Right lobe of liver (tissue), 6 donors: ENCODE measurements around the gene PRKAR1B. TPM values are rescaled to one million over a fixed set of nuclear protein-coding genes. Genes with fewer than 3 reads are reported as not detected.
"Not testable (repeated sequence)": the region's sequence is repeated elsewhere in the genome, so short reads cannot be mapped to it uniquely, and the experiment has no call there.

ENCODE experiments used
- ATAC-seq, 4 donors: fragments of 200-7000 bp; cut with Tn5 transposase; one replicate each; pipeline ENCODE4 v1.9.1; 2020; ENCODE audit warnings: mild to moderate bottlenecking in 4 of 4, moderate library complexity in 4 of 4
- DNase-seq, 3 donors: peaks; one replicate each; pipeline ENCODE4 v3.0.0-alpha.2; 2020
- H3K27ac ChIP-seq, 3 donors: fragments of 200-600 bp; one replicate each; pipeline ENCODE4 v1.8.0; 2022
- H3K27me3 ChIP-seq, 2 donors: fragments of 200-600 bp; one replicate each; pipeline ENCODE4 v1.8.0; 2022
- H3K36me3 ChIP-seq, 4 donors: fragments of 200-600 bp; sonication (generic) in 1 of 4; one replicate each; pipeline versions ENCODE4 v1.5.1 to v1.8.0; 2017 to 2022; ENCODE audit warnings: control low read depth in 1 of 4
- H3K4me1 ChIP-seq, 4 donors: fragments of 200-600 bp; sonication (generic) in 1 of 4; one replicate each; pipeline versions ENCODE4 v1.5.1 to v1.8.0; 2017 to 2022; ENCODE audit warnings: control low read depth in 1 of 4
- H3K4me3 ChIP-seq, 3 donors: fragments of 200-600 bp; one replicate each; pipeline ENCODE4 v1.8.0; 2022
- H3K9me3 ChIP-seq, 4 donors: fragments of 200-600 bp; sonication (generic) in 1 of 4; one replicate each; pipeline versions ENCODE4 v1.5.1 to v1.8.0; 2017 to 2022; ENCODE audit warnings: control low read depth in 1 of 4
- POLR2A ChIP-seq: fragments of 450-650 bp; IDR thresholded peaks from one replicate; pipeline ENCODE4 v1.6.1; 2017; ENCODE audit warnings: antibody characterized with exemption, mild to moderate bottlenecking
- WGBS: methylation state at CpG from one replicate; pipeline ENCODE4 v1.1.6; 2018; ENCODE audit warnings: low coverage, low lambda C conversion rate; ENCODE audit not compliant: insufficient coverage; ENCODE audit errors: missing lambda C conversion rate; 5-methylcytosine and 5-hydroxymethylcytosine counted together
- intact Hi-C, 2 donors: fragments of 100-400 bp; cut with DNase I; formaldehyde crosslinking; loops; one replicate each; pipeline versions ENCODE4 v1.11.2 to v1.14.1; 2022
- total RNA-seq, 6 experiments: library from RNA; depleted of rRNA in 2 of 6; stranded (reverse); fragments of >200 nt in 2 of 6; fragmentation: NEBNext Ultra II Directional in 3 of 6; extraction: Animal tissue kit (Norgen Biotek cat#: 25700) in 3 of 6; gene quantifications; one replicate each; pipeline versions ENCODE4 v1.1.0 to v1.2.4, GENCODE V29; 2016 to 2023
- TF ChIP-seq, protein P1 (sequence below), 4 donors: fragments of 200-600 bp in 3 of 4; fragments of 450-650 bp in 1 of 4; IDR thresholded peaks; one replicate each; pipeline versions ENCODE4 v1.5.1 to v1.8.0; 2016 to 2022; ENCODE audit warnings: antibody characterized with exemption in 4 of 4, mild to moderate bottlenecking in 2 of 4
- donor health status: DM: no; HTN: yes; CAD: no.
- donor health status: DM: no; HTN: no; CAD: no.
- donor health status: DM: no; HTN: no; CAD: no.
- donor health status: DM: no; HTN: yes; CAD: no.
- donor health status: DM: no; HTN: yes; CAD: no.

Gene PRKAR1B
- total RNA-seq, 6 experiments from 2014 or later, result 4.7 to 20.8 (median 11.3) TPM

DNA sequence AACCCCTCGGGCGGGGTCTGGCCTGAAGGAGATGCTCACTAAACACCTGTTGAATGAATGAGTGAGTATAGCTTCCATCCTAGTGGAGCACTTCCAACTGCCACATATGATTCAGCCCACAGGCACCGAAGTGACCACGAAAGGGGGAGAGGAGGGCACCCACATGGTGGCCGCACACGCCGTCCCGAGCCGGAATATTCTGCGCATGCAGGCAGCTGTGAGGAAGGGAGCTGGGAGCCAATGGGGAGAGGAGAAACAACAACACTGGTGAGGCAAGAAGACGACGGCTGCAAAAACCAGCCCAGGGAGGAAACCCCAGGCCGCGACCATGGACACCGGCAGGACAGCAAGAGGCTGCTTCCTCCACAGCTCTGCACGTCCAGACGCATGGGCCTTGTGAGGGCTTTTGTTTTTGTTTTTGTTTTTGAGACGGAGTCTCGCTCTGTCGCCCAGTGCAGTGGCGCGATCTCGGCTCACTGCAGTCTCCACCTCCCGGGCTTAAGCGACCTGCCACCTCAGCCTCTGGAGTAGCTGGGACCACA is 67.7 kb downstream of the PRKAR1B start:
- TF ChIP-seq, protein P1, sequence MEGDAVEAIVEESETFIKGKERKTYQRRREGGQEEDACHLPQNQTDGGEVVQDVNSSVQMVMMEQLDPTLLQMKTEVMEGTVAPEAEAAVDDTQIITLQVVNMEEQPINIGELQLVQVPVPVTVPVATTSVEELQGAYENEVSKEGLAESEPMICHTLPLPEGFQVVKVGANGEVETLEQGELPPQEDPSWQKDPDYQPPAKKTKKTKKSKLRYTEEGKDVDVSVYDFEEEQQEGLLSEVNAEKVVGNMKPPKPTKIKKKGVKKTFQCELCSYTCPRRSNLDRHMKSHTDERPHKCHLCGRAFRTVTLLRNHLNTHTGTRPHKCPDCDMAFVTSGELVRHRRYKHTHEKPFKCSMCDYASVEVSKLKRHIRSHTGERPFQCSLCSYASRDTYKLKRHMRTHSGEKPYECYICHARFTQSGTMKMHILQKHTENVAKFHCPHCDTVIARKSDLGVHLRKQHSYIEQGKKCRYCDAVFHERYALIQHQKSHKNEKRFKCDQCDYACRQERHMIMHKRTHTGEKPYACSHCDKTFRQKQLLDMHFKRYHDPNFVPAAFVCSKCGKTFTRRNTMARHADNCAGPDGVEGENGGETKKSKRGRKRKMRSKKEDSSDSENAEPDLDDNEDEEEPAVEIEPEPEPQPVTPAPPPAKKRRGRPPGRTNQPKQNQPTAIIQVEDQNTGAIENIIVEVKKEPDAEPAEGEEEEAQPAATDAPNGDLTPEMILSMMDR (IDR thresholded peaks at IDR 0.05), result no peak
- TF ChIP-seq POLR2A, result no peak
- 89% methylated on average over 17 of the region's 25 CpGs for WGBS
- DNase-seq (no peak), ATAC-seq (no peak)
- Histone ChIP-seq H3K27ac (no peak overlapping the region), H3K36me3 (no peaks in the 10 kb centered on the region), H3K4me3 (no peak overlapping the region), H3K4me1 (no peaks in the 10 kb centered on the region), H3K27me3 (no peaks in the 10 kb centered on the region), H3K9me3 (no peaks in the 10 kb centered on the region)
- intact Hi-C loops, result no loop called here

DNA sequence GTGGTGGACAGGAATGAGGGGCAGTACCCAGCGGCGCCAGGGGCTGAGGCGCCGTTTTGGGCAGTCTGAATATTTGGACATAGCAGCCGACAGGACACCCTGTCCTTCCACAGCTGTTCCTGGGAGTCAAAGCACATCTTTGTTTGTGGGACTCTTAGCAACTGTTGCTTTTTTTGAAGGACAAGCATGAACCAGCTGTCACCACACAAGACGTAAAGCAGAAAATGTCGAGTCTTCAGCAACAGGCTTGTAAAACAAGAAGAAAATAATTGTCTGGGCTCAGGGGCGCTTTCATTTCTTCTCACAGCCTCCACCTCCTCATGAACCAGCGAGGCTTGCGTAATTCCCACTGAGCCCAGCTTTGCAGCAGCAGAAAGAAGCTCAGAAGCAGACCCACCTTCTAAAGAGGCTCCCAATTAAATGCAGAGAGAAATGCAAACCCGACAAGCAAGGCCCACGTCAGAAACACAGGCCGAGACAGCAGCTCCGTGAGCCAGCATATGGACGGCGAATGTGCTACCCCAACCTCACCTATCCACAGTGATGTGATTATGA is 69.4 kb downstream of the PRKAR1B start:
- 73% methylated on average over 13 of the region's 16 CpGs for WGBS
- intact Hi-C loops, result no loop called here
- no peak overlapping the region for H3K27ac ChIP-seq
- H3K4me1 ChIP-seq, result no peaks in the 10 kb centered on the region
- H3K36me3 ChIP-seq, result no peaks in the 10 kb centered on the region
- H3K4me3 ChIP-seq, result no peak overlapping the region
- DNase-seq (no peak), ATAC-seq (no peak)
- H3K27me3 ChIP-seq, result no peaks in the 10 kb centered on the region
- TF ChIP-seq, protein P1 (IDR thresholded peaks at IDR 0.05), result no peak
- no peak for TF ChIP-seq POLR2A
- H3K9me3 ChIP-seq, result no peaks in the 10 kb centered on the region

DNA sequence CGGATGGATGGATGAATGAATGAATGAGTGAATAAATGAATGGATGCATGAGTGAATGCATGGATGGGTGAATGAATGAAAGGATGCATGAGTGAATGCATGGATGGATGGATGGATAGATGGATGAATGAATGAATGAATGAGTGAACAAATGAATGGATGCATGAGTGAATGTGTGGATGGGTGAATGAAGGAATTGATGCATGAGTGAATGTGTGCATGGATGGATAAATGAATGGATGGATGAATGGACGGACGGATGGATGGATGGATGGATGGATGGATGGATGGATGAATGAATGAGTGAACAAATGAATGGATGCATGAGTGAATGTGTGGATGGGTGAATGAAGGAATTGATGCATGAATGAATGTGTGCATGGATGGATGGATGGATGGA is 70.1 kb downstream of the PRKAR1B start:
- H3K4me3 ChIP-seq, ATAC-seq, H3K4me1 ChIP-seq, intact Hi-C loops, DNase-seq, H3K27ac ChIP-seq, H3K27me3 ChIP-seq, H3K36me3 ChIP-seq, H3K9me3 ChIP-seq: not testable (repeated sequence)
- WGBS, result 85% methylated on average over 3 of the region's 3 CpGs

DNA sequence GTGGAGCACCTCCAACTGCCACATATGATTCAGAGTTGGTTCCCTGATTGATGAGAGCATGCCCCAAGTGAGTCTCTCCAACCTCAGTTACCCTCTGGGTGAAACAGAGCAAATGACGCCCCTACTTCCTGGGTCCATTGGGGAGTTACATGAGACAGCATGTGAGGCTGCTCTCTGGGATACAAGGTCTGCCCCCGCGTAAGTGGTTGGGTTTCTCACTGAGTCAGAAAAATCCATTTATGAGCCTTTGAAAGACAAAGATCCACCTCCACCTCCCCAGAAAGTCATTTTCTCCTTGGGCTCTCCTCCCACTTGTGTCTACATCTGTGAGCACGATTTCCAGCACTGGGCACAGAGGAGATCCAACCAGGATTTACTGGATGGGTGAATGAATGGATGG is 71.3 kb downstream of the PRKAR1B start:
- intact Hi-C loops, result no loop called here
- ATAC-seq, result no peak
- H3K36me3 ChIP-seq, result no peaks in the 10 kb centered on the region
- no peak for DNase-seq
- H3K27me3 ChIP-seq, result no peaks in the 10 kb centered on the region
- H3K4me1 ChIP-seq, result no peaks in the 10 kb centered on the region
- WGBS, result 94% methylated on average over 4 of the region's 4 CpGs
- H3K27ac ChIP-seq, result no peak overlapping the region
- TF ChIP-seq, protein P1 (IDR thresholded peaks at IDR 0.05), result no peak
- no peaks in the 10 kb centered on the region for H3K9me3 ChIP-seq
- H3K4me3 ChIP-seq, result no peak overlapping the region

DNA sequence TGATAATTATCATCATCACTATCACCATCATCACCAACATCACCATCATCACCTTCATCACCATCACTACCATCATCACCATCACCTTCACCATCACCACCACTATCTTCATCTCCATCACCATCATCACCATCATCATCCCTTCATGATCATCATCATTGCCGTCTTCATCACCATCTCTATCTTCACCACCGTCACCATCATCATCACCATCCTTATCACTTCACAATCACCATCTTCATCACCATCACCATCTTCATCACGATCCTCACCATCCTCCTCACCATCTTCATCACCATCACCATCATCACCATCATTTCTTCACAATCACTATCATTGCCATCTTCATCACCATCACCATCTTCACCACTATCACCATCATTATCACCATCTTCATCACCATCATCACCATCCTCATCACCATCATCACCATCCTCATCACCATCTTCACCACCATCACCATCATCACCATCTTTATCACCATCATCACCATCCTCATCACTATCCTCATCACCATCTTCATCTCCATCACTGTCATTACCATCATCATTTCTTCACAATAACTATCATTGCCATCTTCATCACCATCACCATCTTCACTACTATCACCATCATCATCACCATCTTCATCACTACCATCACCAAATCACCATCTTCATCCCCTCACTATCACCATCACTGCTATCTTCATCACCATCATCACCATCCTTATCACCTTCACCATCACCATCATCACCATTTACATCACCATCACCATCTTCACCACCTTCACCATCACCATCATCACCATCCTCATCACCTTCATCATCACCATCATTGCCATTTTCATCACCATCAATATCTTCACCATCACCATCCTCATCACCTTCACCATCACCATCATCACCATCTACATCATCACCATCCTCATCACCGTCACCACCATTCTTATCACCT is 73.0 kb downstream of the PRKAR1B start:
- intact Hi-C loops, result no loop called here
- WGBS, result 96% methylated on average over 4 of the region's 4 CpGs
- H3K27ac ChIP-seq, result no peak overlapping the region

More for the DNA sequence above, 73.0 kb downstream of the PRKAR1B start:
- H3K36me3 ChIP-seq, result no peaks in the 10 kb centered on the region
- no peak for DNase-seq
- no peak for TF ChIP-seq POLR2A
- TF ChIP-seq, protein P1 (IDR thresholded peaks at IDR 0.05), result no peak
- no peak overlapping the region for H3K4me3 ChIP-seq
- no peaks in the 10 kb centered on the region for H3K4me1 ChIP-seq
- H3K27me3 ChIP-seq, result no peaks in the 10 kb centered on the region
- no peak for ATAC-seq
- no peaks in the 10 kb centered on the region for H3K9me3 ChIP-seq
